Smooth muscle cell (in vitro differentiated cells): Measurements from ENCODE around the gene CSNK1D. TPM values are rescaled to one million over a fixed set of nuclear protein-coding genes. Genes with fewer than 3 reads are reported as not detected.

Experiments
- DNase-seq: peaks from one replicate; lab custom pipeline; 2025; ENCODE audit not compliant: unreplicated experiment; lab: John Stamatoyannopoulos, UW
- H2AFZ ChIP-seq: fragments of 200-600 bp; sonication (generic); 2 replicates; pipeline ENCODE4 v1.6.0; 2016; ENCODE audit warnings: antibody characterized with exemption, low read depth, mild to moderate bottlenecking
- H3F3A ChIP-seq: fragments of 200-600 bp; sonication (generic); 2 replicates; pipeline ENCODE4 v1.6.0; 2017; ENCODE audit warnings: antibody characterized with exemption, low read depth
- H3K27ac ChIP-seq: fragments of 200-600 bp; sonication (generic); 2 replicates; pipeline ENCODE4 v1.5.1; 2016; ENCODE audit warnings: low read depth, mild to moderate bottlenecking
- H3K27me3 ChIP-seq: fragments of 200-600 bp; sonication (generic); 2 replicates; pipeline ENCODE4 v1.6.1; 2016; ENCODE audit warnings: low read depth, mild to moderate bottlenecking
- H3K36me3 ChIP-seq: fragments of 200-600 bp; sonication (generic); 2 replicates; pipeline ENCODE4 v1.5.1; 2016; ENCODE audit warnings: low read depth
- H3K4me1 ChIP-seq: fragments of 200-600 bp; sonication (generic); 2 replicates; pipeline ENCODE4 v1.5.1; 2016; ENCODE audit warnings: low read depth
- H3K4me2 ChIP-seq: fragments of 200-600 bp; sonication (generic); 2 replicates; pipeline ENCODE4 v1.6.0; 2016; ENCODE audit warnings: mild to moderate bottlenecking
- H3K4me3 ChIP-seq: fragments of 200-600 bp; sonication (generic); 2 replicates; pipeline ENCODE4 v1.5.1; 2016; ENCODE audit warnings: mild to moderate bottlenecking
- H3K79me2 ChIP-seq: fragments of 200-600 bp; sonication (generic); 2 replicates; pipeline ENCODE4 v1.6.0; 2016; ENCODE audit warnings: low read depth, mild to moderate bottlenecking
- H3K9ac ChIP-seq: fragments of 200-600 bp; sonication (generic); 2 replicates; pipeline ENCODE4 v1.6.0; 2016; ENCODE audit warnings: low read depth
- H3K9me3 ChIP-seq: fragments of 200-600 bp; sonication (generic); replicated peaks from 2 replicates; pipeline ENCODE4 v1.5.1; 2016; ENCODE audit warnings: low read depth
- H4K20me1 ChIP-seq: fragments of 200-600 bp; sonication (generic); 2 replicates; pipeline ENCODE4 v1.6.0; 2016; ENCODE audit warnings: low read depth
- CTCF ChIP-seq: fragments of 200-600 bp; sonication (generic); IDR thresholded peaks from 2 replicates; pipeline ENCODE4 v1.5.1; 2017; ENCODE audit warnings: borderline replicate concordance, mild to moderate bottlenecking, antibody characterized with exemption; ENCODE audit not compliant: insufficient read depth, poor library complexity, severe bottlenecking
- WGBS: methylation state at CpG from one replicate; pipeline ENCODE4 v1.1.7; 2016; ENCODE audit warnings: low lambda C conversion rate; 5-methylcytosine and 5-hydroxymethylcytosine counted together
- polyA plus RNA-seq: library from polyadenylated mRNA; unstranded; fragments of >200 nt; fragmentation: Nextera tagmentation; extraction: Ambion mirVana; gene quantifications from 2 replicates; pipeline ENCODE4 v1.2.1, GENCODE V29; 2016
- total RNA-seq: library from RNA; depleted of rRNA; stranded (reverse); fragments of >200 nt; gene quantifications from 2 replicates; pipeline ENCODE4 v1.2.3, GENCODE V29; 2014

The CSNK1D gene
- total and polyA plus RNA-seq, 2 experiments from 2014 or later, result 51.6 to 135 TPM

GRCh38 chr17:82310877-82311276, 37.4 kb upstream of the CSNK1D start:
- no peak for DNase-seq
- peaks cover 2% of the 10 kb centered on the region for H3K27me3 ChIP-seq
- no peak for TF ChIP-seq CTCF
- H3K4me2 ChIP-seq, result no peak overlapping the region
- H3K36me3 ChIP-seq, result no peaks in the 10 kb centered on the region
- H3K27ac ChIP-seq, result no peak overlapping the region
- H3K4me3 ChIP-seq, result no peak overlapping the region
- no peaks in the 10 kb centered on the region for H3F3A ChIP-seq
- H3K79me2 ChIP-seq, result no peaks in the 10 kb centered on the region
- H3K9ac ChIP-seq, result no peak overlapping the region
- peaks cover 2% of the 10 kb centered on the region for H3K4me1 ChIP-seq
- no peaks in the 10 kb centered on the region for H4K20me1 ChIP-seq
- 94% methylated on average over 21 of the region's 21 CpGs for WGBS
- H3K9me3 ChIP-seq, result no peaks in the 10 kb centered on the region
- H2AFZ ChIP-seq, result no peak overlapping the region

GRCh38 chr17:82309656-82310570, 36.4 kb upstream of the CSNK1D start:
- Histone ChIP-seq H3K9ac (no peak overlapping the region), H3K4me3 (no peak overlapping the region), H2AFZ (no peak overlapping the region), H3F3A (no peaks in the 10 kb centered on the region), H3K27me3 (peaks cover 2% of the 10 kb centered on the region), H3K4me2 (no peak overlapping the region), H3K27ac (no peak overlapping the region), H4K20me1 (no peaks in the 10 kb centered on the region), H3K79me2 (no peaks in the 10 kb centered on the region), H3K4me1 (no peaks in the 10 kb centered on the region), H3K9me3 (no peaks in the 10 kb centered on the region), H3K36me3 (no peaks in the 10 kb centered on the region)
- no peak for DNase-seq
- TF ChIP-seq CTCF, result no peak
- WGBS, result 90% methylated on average over 27 of the region's 27 CpGs

- peaks cover 2% of the 10 kb centered on the region for H3K27me3 ChIP-seq
- H3K9me3 ChIP-seq, result no peaks in the 10 kb centered on the region
- no peak for DNase-seq
- no peak for TF ChIP-seq CTCF
- H3F3A ChIP-seq, result no peaks in the 10 kb centered on the region
- 87% methylated on average over 15 of the region's 20 CpGs for WGBS
- H3K4me3 ChIP-seq, result no peak overlapping the region
- no peaks in the 10 kb centered on the region for H4K20me1 ChIP-seq
- no peak overlapping the region for H3K4me2 ChIP-seq
- no peaks in the 10 kb centered on the region for H3K4me1 ChIP-seq
- H3K9ac ChIP-seq, result no peak overlapping the region
- H2AFZ ChIP-seq, result no peak overlapping the region
- no peaks in the 10 kb centered on the region for H3K79me2 ChIP-seq
- H3K36me3 ChIP-seq, result no peaks in the 10 kb centered on the region
- H3K27ac ChIP-seq, result no peak overlapping the region
Measured at GRCh38 chr17:82305727-82306300, 32.3 kb upstream of the CSNK1D start.
